Endothelial cell of umbilical vein (primary cell): Measurements from ENCODE around the gene RABGGTA.
A peak's percentile ranks its signal among the peaks of the same experiment; 100 is the strongest.

Experiments used
- CTCF ChIP-seq, 2 donors: IDR thresholded peaks; 1 replicate in 1 of 2; 2 replicates in 1 of 2; pipeline ENCODE4 v1.5.1; 2011; ENCODE audit warnings: low read length in 2 of 2, mild to moderate bottlenecking in 2 of 2, moderate library complexity in 2 of 2, control low read depth in 1 of 2, inconsistent platforms in 1 of 2, low read depth in 1 of 2; ENCODE audit not compliant: insufficient read depth in 1 of 2; ENCODE audit errors: extremely low read depth in 1 of 2
- EZH2 ChIP-seq: IDR thresholded peaks from 2 replicates; pipeline ENCODE4 v1.6.1; 2012; ENCODE audit warnings: borderline replicate concordance, low read depth, mild to moderate bottlenecking, moderate library complexity, low read length, inconsistent platforms; ENCODE audit not compliant: severe bottlenecking
- GATA2 ChIP-seq: IDR thresholded peaks from 2 replicates; pipeline ENCODE4 v1.7.0; 2011; ENCODE audit warnings: low read depth, mild to moderate bottlenecking, moderate library complexity, mixed read lengths, low read length; ENCODE audit not compliant: insufficient read length, insufficient read depth
- MAX ChIP-seq: IDR thresholded peaks from 2 replicates; pipeline ENCODE4 v1.6.1; 2011; ENCODE audit not compliant: insufficient read depth, insufficient read length
- MYC ChIP-seq: IDR thresholded peaks from one replicate; pipeline ENCODE4 v1.6.1; 2011; ENCODE audit warnings: mild to moderate bottlenecking, low read depth, low read length
- POLR2A ChIP-seq: IDR thresholded peaks from 2 replicates; pipeline ENCODE4 v1.6.1; 2012; ENCODE audit warnings: low read depth, mild to moderate bottlenecking, control low read depth, low read length

- TF ChIP-seq MAX (no peak), EZH2 (no peak), CTCF (IDR thresholded peaks at IDR 0.05; ENCODE audit: extremely low read depth in 1 of 2, insufficient read depth in 1 of 2, low read depth in 1 of 2, low read length in 2 of 2) (peak in 1 of 2 donors; percentile 33), GATA2 (no peak), POLR2A (no peak), MYC (no peak)
These were observed 8.1 kb upstream of the RABGGTA start for GRCh38 chr14:24279301-24280186.
